GM20000 (cell line): ENCODE data around the gene CORO1C.

Experiments
- DNase-seq: peaks from one replicate; pipeline ENCODE4 v3.0.0; 2012; ENCODE audit warnings: low spot score
- TF ChIP-seq, protein P1 (sequence below): IDR thresholded peaks from 2 replicates; pipeline ENCODE4 v1.5.1; 2012; ENCODE audit warnings: mild to moderate bottlenecking, control low read depth; ENCODE audit errors: extremely low read depth, missing control alignments

Gene CORO1C

DNA sequence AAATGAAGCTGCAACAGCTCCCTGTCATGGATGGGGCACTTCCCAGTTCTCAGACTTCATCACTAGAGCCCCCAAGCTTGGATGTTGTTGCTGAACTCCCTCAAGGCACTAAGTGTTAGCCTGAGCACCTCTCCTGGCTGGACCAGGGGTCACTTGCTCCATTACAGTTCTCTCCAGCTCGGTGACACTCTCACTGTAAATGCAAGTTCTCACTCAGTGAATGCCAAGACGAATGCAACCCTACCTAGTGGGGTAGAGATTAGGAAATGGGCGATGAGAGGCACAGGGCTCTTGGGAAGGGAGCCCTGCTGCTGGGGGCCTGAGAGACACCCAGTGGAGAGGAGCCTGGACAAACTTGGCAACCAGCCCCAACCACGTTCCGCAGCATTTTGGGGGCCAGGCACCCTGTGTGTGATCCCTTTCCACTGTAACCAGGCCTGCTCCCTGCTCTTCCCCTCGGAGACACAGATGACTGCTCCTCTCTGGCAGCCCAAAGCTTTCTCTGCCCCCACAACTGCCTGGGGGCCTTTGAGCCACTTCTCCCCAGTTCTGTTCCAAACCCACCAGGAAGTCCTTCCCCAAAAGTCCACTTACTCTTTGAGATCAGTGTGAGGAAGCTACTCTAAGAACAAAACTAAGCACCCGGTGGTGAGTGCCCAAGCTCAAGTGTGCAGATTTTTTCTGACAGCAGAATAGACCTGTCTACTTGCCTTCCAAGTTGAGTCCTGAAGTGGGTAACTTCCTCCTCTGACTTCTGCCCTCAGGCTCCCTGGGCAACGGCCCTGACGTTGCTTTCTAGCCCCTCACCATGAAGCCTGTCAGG lies 89.7 kb downstream of the CORO1C start:
- TF ChIP-seq, protein P1, sequence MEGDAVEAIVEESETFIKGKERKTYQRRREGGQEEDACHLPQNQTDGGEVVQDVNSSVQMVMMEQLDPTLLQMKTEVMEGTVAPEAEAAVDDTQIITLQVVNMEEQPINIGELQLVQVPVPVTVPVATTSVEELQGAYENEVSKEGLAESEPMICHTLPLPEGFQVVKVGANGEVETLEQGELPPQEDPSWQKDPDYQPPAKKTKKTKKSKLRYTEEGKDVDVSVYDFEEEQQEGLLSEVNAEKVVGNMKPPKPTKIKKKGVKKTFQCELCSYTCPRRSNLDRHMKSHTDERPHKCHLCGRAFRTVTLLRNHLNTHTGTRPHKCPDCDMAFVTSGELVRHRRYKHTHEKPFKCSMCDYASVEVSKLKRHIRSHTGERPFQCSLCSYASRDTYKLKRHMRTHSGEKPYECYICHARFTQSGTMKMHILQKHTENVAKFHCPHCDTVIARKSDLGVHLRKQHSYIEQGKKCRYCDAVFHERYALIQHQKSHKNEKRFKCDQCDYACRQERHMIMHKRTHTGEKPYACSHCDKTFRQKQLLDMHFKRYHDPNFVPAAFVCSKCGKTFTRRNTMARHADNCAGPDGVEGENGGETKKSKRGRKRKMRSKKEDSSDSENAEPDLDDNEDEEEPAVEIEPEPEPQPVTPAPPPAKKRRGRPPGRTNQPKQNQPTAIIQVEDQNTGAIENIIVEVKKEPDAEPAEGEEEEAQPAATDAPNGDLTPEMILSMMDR: no peak
- no peak for DNase-seq

DNA sequence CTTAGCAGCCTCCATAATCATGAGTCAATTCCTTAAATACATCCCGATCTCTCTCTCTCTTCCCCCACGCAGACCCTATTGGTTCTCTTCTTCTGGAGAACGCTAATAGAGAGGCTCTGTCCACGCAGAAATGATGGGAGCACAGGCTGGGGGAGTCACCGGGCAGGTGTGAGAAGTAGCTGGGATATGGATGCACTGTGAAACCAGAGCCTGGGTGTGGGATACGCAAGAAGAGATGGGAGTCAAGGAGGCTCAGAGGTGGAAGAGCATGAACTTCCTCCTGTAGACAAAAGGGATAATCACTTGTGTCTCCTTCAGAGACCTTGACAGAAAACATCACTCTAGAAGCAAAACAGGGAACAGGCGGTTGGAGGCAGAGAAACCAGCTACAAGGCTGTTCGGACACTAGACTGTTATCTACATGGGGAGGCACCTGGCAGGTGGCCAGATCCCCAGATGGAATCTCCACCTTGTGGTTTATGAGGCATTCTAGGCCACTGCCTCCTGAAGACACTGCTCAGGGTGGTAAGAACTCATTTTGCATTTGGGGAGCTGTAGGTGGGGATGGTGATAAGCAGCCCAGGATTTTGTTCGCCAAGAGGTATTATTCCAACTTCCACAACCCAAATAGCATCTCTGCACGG lies 90.4 kb downstream of the CORO1C start:
- DNase-seq: no peak
- TF ChIP-seq, protein P1: no peak

DNA sequence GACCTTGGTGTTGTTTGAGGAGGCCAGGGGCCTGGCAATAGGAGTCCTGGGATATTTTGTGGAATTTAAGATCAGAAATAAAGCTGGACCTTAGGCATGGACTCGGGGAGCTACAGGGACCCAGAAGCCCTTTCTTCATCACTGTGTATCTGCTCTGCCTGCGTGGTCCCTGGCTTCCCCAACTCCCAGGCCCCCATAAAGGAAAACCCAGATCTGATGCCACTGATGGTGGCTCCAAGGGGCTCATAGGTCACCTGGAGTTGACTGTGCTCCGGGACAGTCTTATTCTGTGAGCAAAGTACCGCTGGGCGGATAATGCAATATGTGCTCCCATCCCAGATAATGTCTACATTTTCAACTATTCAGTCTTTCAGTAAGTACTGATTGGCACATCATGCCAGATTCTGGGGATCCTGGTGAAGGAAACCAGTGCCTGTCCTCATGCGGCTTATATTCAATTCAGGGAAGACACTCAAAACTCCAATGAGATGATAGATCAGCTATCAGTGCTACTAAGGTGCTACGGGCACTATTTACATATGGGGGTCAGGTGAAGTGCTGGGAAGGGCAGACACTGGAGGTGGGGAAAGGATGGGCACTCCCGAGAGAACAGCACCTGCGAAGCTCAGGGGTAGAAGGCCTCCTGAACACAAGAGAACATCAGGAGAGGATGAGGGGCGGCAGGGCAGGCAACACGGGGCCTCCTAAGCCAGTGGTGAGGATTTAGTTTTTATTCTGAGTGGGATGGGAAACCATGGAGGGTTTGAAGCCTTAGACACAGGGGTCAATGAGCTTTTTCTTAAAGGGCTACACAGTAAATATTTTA lies 92.1 kb downstream of the CORO1C start:
- no peak for DNase-seq
- TF ChIP-seq, protein P1: no peak

DNA sequence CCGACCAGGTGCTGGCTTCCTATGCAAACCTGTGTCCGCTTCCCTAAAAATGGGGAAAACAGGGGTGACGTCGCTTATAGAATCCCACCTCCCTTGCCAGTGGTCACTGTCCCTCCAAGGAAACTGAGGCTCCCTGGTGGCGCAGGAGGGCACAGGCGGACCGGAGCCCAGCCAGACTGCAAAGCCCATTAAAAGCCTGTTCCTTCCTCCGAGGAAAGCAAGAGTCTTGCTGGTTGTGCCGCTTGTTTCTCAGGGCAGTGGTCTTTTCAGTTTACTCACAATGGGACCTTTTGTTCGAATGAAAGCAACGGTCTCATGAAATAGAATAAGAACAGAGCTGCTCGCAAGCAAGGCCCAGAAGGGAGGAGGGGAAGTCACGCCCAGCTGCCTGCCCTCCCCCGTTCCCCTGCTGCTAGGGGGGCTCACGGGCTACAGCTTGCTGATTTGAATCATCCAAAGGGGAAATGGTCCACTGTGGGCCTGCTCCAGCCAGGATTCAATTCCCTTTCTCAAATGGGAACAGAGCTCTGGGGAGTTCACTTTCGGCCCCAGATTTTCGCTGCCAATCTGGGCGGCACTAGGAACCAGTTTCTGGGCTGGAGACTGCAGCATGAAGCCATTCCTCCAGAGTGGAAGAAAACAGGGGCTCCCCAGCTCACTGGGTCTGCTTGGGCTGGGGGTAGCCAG lies 93.0 kb downstream of the CORO1C start:
- no peak for DNase-seq
- TF ChIP-seq, protein P1: no peak

DNA sequence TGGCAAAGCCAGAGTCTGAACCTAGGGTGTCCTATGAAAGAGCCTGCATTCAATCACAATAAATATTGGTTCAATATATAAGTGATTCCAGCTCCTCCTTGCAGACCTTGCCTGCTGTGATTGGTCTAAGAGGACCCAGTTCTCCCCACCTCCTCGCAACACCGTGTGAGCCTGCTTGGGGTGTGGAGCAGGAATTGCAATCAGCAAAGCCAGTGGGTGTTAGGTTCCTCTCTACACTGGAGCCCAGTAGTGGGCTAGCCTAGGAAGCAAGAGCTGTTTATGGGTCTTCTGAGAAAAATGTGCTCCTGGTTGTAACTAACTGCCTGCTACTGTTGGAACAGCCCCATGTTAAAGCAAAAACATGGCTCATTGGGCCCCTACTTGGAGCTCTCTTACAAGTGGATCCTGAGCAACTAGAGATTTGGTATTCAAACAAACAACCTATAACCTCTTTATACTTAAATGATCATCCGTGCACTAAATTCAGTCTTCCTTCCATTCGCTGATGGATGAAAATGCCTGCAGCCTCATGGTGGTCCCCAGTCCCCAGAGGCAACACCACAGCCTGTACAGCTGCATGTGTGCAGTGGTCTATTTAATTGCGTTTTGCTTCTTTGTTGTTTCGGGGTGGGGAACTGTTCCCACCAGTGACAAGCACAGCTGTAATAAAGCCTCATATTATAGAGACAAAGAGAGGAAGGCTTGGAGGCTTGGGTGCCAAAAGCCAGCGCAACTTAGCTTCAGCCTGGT lies 93.9 kb downstream of the CORO1C start:
- DNase-seq: no peak
- TF ChIP-seq, protein P1: no peak

DNA sequence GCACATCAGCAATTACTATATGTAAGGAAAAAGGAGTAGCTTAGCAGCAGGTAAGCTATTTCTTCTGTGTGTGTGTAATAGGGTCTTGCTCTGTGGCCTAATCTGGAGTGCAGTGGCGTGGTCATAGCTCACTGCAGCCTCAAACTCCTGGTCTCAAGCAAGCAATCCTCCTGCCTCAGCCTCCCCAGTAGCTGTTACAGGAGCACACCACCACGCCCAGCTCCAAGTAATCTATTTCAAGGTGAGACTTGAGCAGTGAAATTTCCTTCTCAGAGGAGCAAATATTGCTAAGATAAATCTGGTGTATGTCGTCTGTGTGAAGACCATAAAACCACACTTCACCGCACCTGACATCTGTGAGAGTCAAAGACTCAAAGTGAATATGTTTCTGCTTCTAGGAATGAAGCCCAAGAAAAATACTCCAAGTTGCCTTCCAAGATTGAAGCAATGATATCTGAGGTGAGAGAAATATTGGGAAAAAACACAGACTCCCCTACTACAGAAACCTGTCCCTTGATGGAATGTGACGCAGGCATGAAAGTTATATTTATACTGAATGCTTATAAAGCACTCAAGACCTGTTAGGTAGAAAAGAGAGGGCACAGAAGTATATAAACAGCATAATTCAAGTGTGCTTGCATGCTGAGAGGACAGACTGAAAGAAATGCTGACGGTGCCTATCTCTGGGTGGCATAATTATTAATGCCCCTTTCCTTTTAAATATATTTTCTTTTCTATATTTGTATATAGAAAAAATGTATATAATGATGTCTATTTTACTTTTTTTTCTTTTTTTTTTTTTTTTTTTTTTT lies 95.1 kb downstream of the CORO1C start:
- TF ChIP-seq, protein P1: no peak
- no peak for DNase-seq
